GM19468 (cell line): Measurements from ENCODE around the gene TRAF3IP3.
A peak's percentile ranks its signal among the peaks of the same experiment; 100 is the strongest.

Source experiments
- ATAC-seq: cut with Tn5 transposase; IDR thresholded peaks from one replicate; pipeline ENCODE4 v1.9.1; 2021; ENCODE audit warnings: mild to moderate bottlenecking, moderate library complexity, moderate number of reproducible peaks; ENCODE audit not compliant: unreplicated experiment; ENCODE audit errors: extremely low read depth

TRAF3IP3 gene

DNA sequence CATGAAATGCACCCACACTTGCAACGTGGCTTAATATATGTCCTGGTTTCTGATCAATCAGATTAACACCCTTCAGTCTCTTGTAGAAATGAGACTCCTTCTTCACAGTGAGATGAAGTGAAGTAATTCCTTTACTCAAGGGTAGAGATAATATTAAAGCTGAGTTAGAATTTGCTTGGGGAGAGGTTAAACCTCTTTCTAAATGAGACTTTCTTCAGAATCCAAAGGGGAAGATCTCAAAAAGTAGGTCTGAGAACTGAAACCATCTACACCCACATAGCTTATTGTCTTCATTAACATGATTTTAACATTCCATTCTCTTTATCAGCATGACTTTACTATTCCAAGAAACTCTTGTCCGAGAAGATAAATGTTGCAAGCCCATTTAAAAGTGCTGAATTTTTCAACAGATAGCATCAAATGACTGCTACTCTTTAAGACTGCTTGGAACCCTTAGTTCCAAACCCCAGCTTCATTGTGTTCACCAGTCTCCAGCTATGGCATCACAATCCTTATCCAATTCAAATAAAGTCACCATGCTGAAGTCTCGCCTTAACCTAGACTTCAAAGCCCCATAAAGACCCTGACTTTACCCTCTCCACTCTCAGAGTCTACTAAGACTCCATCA, 19.2 kb upstream of the TRAF3IP3 start:
- ATAC-seq: no peak

DNA sequence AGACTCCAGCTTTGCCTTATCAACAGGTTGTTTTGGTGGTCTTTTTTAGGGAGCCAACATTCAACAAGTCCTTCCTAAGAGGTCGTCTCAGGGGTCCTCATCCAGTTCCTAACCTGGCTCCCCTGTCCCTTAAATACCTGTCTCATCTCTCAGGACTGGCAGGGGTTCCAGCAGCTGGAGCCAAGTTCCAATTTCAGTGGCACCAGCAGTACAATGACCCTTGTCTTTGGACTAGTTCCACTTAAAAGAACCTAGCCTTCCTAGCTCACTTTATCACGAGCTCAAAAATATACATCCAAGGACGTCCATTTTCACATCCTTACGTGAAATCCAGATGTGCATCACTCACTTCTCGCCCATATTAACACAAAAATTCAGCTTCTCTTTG, 18.7 kb upstream of the TRAF3IP3 start:
- ATAC-seq: no peak

DNA sequence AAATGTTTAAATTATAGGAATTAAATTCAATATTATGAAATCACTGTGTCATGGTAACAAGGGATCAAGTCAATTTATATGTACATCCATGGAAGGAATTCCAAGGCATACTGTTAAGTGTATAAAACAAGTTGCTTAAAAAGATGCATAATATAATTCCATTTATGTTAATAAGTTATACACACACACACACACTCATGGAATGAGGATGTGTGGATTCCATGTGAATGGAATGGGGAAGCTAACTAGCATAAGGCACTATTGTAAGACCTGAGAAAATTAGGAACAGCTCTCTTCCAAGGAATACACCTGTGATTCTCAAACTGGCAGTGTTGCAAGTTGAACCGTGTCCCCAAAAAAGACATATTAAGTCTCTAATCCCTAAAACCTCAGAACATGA, 17.6 kb upstream of the TRAF3IP3 start:
- ATAC-seq: no peak

DNA sequence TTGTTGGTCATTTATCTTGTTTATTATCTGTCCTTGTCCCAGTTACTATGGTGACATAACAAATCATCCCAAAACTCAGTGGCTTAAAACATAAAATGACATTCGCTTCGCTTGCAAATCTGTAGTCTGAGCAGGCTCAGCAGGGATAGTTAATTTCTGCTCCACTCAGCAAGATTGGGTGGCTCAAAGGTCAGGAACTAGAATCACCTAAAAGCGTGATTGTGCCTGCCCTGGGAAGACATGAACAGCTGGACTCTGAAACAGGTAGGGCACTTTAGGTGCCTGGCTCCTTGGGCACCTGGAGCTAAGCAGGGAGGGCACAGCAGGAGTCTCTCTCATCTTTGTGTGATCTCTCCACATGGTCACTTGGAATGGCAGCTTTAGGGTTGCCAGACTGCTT, 14.7 kb upstream of the TRAF3IP3 start:
- no peak for ATAC-seq

DNA sequence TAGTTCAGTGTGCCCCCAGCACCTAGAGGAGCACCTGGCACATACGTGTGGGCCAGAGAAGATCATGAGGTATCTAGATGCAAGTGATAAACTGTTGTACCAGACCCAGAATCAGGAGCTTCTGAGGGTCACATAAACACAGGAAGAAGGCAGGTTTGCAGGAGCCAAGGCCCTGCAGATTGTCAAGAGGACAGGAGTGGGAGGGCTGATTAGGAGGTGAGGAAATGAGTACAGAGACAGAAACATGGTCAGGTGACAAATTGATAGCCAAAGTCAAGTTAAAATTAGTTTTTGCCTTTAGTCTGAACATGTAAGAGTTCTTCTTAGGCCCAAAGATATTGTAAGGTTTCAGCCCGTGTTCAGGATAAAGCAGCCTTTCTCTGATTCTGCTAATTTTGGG, 14.0 kb upstream of the TRAF3IP3 start:
- no peak for ATAC-seq

DNA sequence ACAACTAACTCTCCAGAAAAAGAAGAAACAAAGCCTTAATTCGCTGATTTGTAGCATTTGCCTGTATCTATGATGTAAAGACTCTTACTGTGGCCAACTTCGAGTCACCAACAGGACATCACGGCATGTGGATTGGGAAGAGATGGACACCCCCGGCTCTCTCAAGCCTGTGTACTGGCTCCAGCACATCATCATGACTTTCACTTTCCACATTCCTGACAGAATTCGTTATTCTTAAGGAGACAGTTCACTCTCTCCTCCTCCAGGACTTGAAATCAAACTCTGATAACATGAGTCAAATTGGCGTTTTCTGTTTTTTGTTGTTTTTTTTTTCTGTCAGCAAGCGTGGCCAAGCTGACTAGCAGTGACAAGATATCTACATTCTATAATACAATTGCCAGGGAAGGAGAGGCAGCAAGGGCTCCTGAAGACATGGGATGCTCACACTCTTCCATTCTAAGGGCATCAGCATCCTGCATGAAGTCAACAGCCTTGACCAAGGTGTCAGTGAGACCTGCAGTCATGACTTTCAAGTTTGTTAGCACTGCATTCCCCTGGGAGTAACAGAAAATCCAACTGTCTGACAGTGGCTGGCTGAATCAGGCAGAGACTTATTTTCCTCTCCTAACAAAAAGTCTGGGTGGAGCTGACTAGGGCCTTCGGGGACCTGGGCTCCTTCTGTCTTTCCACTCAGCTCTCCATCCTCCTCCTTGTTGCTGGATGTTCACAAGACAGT, 13.3 kb upstream of the TRAF3IP3 start:
- ATAC-seq: no peak

DNA sequence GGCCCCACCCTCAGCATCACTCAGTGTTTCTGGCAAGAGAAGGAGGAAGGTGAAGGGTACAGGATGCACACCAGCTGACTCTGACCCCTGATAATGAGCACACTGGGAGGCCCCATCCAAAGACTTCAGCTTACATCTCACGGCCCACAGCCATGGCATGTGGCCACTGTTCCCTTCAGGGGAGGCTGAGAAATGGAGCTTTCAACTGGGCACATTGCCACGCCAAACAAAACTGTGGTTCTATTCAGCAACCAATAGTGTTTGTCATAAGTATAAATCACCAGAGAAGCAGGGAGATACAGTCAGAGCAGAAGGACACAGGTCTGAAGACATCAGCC, 12.7 kb upstream of the TRAF3IP3 start:
- no peak for ATAC-seq

DNA sequence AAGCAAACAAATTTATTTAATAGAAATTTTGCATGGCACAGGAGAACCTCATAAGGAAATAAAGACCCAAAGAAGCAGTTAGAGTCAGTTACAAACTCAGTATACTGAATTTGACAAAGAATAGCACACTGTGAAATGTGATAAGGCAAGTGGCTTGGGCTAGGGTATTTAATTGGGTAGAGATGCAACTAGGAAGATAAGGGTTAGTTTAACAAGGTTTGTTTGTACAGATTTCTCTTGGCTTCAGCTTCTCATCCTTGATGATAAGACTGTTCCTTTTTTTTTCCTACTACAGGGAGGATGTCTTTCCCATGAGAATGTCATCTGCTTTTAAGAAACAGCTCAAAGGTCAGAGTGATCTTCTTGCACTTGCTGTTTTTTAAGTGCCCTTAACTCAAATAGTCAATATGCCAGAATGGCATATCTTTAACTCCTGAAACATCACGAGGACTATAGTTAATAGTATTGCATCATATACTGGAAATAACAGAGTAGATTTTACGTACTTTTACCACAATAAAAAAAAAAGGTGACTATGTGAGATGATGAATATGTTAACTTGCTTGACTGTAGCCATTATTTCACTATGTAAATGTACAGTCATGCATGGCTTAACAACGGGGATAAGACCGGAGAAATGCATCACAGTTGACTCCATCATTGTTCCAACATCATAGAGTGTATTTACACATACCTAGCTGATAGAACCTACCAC, 9.2 kb upstream of the TRAF3IP3 start:
- no peak for ATAC-seq

DNA sequence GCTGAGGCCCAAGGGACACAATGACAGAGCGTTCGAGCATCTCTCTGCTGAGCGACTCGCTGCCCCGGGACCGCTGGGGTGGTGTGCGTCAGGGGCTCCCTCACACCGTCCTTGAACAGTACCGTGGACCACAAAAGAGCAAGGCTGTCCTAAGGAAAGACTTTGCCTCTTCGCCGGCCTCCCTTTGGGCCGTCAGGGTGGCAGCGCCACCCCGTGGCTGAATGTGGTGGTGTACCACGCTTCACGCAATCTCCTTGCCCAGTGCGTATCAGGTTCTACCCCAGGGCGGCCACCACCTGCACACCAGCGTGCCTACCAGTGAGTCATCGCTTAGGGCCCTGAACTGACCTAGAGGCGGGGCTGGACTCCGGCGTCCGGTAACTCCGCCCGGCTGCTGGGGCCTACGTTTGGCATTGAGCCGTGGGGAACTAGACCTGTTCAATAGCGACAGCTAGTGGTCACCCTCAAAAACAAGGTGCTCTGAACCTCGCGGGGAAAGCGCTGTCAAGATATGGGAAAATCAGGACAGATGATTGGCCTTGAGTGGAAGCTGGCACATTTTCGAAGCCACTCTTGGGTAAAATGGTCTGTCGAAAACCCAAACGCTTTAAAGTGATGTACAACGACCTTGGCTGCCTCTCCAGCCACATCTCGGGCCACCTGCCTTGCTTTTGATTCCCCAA, 8.1 kb upstream of the TRAF3IP3 start:
- ATAC-seq: peak; percentile 78

DNA sequence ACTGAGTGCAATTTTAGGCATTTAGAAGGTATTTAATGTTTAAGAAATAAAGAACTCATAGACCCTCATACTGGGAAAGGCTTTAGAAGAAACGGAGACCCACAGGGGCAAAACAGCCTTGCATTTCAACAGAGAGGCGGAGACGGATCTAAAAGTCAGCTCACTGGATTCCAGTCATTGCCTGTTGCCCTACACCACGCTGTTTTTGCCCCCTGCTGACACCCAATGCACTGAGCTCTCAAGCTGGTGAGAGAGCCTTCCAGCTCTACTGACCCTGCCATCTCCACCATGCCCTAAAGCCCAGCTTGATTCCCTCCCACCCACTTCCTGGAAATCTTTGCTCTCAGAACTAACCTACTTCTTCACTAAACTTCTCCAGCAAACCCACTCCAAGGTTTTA, 7.2 kb upstream of the TRAF3IP3 start:
- ATAC-seq: no peak

DNA sequence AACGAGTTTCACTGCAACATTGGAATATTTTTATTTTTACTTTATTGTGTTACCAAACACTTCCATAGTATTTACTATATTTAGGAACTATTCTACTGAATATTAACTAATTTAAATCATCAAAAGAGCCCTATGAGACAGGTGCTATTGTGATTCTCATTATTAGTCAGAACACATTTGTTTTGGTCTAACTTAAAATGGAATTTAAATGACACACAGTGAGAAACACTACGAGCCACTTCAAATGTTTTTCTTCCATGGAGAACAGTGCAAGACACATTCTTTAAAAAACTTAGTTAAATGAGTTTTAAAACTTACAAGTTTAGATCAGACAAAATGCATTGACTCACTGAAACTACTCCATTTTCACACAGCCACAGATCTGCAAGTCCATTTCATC, 6.6 kb upstream of the TRAF3IP3 start:
- ATAC-seq: no peak

DNA sequence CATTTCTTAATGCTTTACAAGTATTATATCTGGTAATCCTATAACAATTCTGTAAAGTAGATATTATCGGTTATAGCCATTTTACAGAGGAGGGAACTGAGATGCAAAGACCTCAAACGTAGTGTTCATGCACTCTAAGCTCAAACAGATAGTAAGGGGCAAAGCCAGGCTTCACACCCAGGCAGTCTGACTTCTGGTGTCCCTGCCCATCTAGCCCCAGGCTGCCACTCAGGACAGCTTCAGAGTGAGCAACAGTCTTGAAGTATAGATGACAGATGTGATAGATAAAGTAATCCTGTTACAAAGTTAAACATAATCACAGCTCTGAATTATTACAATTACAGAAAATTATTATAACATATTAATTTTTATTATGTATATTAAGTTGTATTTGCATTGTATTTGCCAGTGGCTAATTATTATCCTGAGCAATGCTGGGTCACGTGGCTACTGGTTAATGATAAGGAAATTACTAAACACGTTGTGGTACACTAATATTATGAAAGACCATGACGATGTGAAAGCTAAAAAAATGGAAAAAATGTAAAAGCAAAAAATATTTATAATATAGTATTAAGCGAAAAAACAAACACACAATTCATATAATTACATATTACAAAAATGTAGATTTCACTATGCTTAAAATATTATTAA, 6.1 kb upstream of the TRAF3IP3 start:
- ATAC-seq: no peak

DNA sequence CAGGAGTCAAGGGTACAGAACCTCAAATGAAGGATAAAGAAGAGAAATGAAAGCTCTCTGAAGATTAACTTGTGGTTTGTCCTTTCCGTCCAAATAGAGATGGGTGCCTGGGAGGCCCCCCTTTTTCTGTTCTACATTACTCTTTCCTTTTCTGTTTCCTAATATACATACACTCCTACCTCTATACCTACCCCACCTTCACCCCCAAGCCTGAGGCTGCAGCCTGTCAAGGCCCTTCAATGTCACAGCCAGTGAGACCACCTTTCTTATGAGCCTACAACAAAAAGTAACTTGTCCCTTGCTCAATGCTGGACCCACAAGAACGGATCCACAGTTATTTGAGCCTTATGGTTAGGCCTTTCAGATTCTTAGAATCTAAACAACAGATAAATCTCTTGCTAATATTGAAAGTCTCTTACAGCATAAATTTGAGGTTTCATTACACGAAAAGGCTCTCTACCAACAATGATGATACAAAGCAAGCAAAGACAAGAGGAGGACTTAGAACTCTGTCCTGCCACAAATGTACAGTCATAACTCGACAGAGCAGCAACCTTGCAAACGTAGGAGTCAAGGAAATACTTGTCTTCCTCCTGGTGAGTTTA, 4.1 kb upstream of the TRAF3IP3 start:
- peak; percentile 37 for ATAC-seq

DNA sequence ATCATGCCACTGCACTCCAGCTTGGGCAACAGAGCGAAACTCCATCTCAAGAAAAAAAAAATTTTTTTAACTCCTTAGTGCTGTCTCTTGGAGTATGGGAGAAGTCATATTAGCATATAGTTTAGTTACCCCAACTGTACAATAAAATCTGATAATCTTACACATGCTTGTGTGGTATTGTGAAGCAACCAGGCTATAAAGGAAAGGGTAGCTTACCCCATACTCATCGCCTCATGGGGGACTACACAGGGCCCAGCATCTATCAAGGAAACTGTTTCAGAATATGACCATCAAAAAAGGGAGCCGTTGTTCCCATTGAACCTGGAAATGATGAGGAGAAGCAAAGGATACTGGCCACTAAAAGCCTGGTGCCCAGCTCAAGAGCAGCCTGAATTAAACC, 3.0 kb upstream of the TRAF3IP3 start:
- ATAC-seq: no peak

DNA sequence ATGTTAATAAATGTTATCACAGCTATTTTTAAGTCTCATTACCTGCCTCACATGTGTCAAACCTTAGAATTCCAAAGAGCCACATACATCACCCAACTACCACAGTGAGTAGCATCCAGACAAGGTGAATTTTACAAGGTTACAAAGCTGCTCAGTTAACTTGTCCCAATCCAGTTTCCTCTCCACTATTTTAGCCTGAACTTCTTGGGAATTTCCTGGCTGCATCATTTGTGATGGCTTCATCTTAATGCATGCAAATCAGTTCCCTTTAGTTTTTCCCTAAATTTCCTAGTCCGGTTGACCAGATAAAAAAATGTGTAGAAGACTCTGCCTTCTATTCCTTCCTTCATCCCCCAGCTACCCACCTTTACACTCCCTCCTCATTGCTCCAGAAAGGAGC, 597 bp upstream of the TRAF3IP3 start:
- ATAC-seq: no peak

DNA sequence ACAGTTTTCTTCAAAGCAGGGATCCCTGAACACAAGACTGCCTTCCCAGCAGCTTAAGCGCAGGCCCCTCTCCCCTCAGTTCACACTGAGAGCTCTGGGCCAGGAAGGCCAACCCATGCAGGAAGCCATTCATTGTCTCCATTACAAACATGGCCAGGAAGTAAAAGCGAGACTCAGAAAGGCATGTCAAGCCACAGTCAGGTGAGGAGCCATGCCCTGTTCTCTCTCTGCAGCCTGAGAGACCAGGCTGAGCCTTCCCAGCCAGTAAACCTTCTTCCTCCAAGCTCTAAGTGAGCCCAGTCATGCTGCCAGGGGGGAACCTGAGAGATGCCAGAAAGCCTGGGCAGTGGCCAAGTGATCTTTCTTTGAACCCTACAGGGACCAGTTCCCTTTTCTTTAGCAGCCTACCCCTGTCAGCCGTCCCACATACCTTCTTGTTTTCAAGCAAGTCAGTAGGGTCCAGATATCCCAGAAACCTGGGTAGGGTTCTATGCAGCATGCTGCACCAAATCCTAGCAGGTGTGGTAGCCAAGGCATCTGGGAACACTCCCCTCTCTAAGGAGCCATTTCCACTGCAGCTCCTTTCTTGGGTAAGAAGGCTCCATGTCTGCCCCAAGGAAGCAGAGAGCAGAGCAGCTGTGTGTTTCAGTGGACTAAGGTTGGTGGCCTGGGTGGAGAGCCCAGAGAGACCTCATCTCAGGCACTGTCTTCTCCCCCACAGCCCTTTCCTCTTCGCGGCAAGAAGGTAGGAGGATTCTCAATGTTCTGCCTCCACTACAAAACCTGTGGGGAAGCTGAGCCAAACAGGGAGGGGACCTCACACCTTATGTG, 977 bp downstream of the TRAF3IP3 start:
- peak; percentile 11 for ATAC-seq

DNA sequence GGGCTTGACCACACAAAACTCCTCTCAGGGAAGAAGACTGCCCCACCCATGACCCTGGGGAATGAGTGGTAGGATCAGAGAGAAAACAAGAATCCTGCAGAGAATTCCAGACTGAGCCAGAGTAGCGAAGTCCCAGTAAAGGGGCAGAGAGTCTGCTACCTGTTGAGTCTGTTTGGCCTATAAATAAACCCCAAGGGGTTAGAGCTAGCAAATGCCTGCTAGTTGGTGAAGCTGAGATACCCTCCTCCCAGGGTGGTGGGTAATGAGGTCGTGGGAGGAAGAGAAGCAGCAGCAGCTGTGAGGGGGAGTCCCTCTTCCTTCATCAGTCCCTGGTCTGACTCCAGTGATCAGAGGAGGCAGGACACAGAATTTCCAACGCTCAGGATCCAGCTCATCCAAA, 2.5 kb downstream of the TRAF3IP3 start:
- no peak for ATAC-seq

DNA sequence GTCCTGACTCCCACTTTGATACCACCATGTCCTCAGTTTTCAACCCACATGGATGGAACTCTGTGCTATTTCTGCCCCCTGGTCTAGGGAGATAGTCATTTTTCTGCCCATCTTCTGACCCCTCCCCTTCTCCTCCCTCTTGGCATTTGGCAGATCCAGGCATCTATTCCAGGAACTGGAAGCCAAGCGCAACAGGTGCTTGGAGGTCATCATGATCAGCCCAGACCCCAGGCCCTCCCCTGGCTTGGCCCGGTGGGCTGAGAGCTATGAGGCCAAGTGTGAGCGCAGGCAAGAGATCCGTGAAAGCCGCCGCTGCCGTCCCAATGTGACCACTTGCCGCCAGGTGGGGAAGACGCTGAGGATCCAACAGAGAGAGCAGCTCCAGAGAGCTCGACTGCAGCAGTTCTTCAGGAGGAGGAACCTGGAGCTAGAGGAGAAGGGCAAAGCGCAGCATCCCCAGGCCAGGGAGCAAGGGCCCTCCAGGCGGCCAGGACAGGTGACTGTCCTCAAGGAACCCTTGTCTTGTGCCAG, 4.0 kb downstream of the TRAF3IP3 start:
- ATAC-seq: no peak

DNA sequence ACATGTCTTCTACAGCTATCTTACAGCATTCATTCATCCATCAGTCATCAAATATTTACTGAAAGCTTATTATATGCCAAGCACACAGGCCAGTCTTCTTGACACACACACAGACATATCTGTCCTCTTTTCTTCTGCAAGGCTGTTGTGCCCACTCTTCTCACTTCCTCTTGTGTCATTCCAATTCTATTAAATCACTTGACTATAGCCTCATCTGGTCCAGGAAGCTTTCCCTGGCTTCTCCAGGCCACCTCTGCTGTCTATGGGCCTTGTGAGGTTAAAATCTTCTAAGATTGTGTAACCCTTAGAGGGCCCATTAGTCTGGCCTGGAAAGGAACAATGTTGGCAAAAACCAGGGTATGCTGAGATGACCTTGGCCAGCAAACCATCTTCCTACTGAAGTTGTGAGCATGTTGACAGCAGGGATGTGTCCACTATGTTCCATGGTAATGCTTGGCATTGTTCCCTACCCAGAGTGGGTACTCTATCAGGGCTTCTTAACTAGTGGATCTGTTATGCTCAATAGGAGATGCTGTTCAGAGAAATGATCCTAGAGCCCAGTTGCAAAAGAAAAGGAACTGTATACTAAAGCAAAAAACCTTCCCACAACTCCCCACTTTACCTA, 5.3 kb downstream of the TRAF3IP3 start:
- no peak for ATAC-seq
